ENCODE data around the gene SF1.

The SF1 gene

GRCh38 chr11:64793271-64794160 is 15.2 kb upstream of the SF1 start:
- DNase-seq (ENCODE audit: low read depth) = no peak
- no peak overlapping the region for H3K4me3 ChIP-seq (ENCODE audit: low read length)
- no peak for TF ChIP-seq CTCF (conservative IDR thresholded peaks at IDR 0.05; ENCODE audit: low read length)

GRCh38 chr11:64792482-64792881 is 14.1 kb upstream of the SF1 start:
- no peak for TF ChIP-seq CTCF (conservative IDR thresholded peaks at IDR 0.05; ENCODE audit: low read length)
- no peak for DNase-seq (ENCODE audit: low read depth)
- H3K4me3 ChIP-seq (ENCODE audit: low read length) = no peak overlapping the region

- H3K4me3 ChIP-seq (ENCODE audit: low read length) = no peak overlapping the region
- DNase-seq (ENCODE audit: low read depth) = no peak
- no peak for TF ChIP-seq CTCF (conservative IDR thresholded peaks at IDR 0.05; ENCODE audit: low read length)
These were observed 13.5 kb upstream of the SF1 start for GRCh38 chr11:64791781-64792291.

GRCh38 chr11:64790205-64791095 is 12.1 kb upstream of the SF1 start:
- H3K4me3 ChIP-seq (ENCODE audit: low read length) = no peak overlapping the region
- no peak for DNase-seq (ENCODE audit: low read depth)
- no peak for TF ChIP-seq CTCF (conservative IDR thresholded peaks at IDR 0.05; ENCODE audit: low read length)

GRCh38 chr11:64789331-64790204 is 11.2 kb upstream of the SF1 start:
- no peak for TF ChIP-seq CTCF (conservative IDR thresholded peaks at IDR 0.05; ENCODE audit: low read length)
- no peak for DNase-seq (ENCODE audit: low read depth)
- H3K4me3 ChIP-seq (ENCODE audit: low read length) = no peak overlapping the region

GRCh38 chr11:64788321-64789215 is 10.2 kb upstream of the SF1 start:
- TF ChIP-seq CTCF (conservative IDR thresholded peaks at IDR 0.05; ENCODE audit: low read length) = no peak
- no peak overlapping the region for H3K4me3 ChIP-seq (ENCODE audit: low read length)
- no peak for DNase-seq (ENCODE audit: low read depth)
